Dermis microvascular lymphatic vessel endothelial cell (primary cell): Measurements from ENCODE around the gene COLEC11. TPM values are rescaled to one million over a fixed set of nuclear protein-coding genes. Genes with fewer than 3 reads are reported as not detected.
"Not testable (repeated sequence)": the region's sequence is repeated elsewhere in the genome, so short reads cannot be mapped to it uniquely, and the experiment has no call there.

Source experiments
- DNase-seq, 2 donors: peaks; one replicate each; pipeline versions ENCODE4 v3.0.0 to v3.0.0-alpha.2; 2010; ENCODE audit warnings: low read depth in 2 of 2
- total RNA-seq: library from RNA; depleted of rRNA; stranded (reverse); fragments of >200 nt; gene quantifications from 2 replicates; pipeline ENCODE4 v1.2.1, GENCODE V29; 2014

The COLEC11 gene
- total RNA-seq, 1 donor from 2014 or later, result 0.13 TPM

GRCh38 chr2:3604991-3605961 lies 10.4 kb downstream of the COLEC11 start:
- peak in 1 of 2 donors; percentile 29 for DNase-seq

- DNase-seq, result no peak
Measured at GRCh38 chr2:3606028-3606369, 11.1 kb downstream of the COLEC11 start.

GRCh38 chr2:3606370-3607201 lies 11.7 kb downstream of the COLEC11 start:
- no peak for DNase-seq

GRCh38 chr2:3608373-3609278 lies 13.7 kb downstream of the COLEC11 start:
- DNase-seq, result no peak

GRCh38 chr2:3609279-3609673 lies 14.4 kb downstream of the COLEC11 start:
- DNase-seq, result not testable (repeated sequence)

GRCh38 chr2:3610415-3610814 lies 15.5 kb downstream of the COLEC11 start:
- DNase-seq, result no peak

GRCh38 chr2:3610881-3611505 lies 16.1 kb downstream of the COLEC11 start:
- no peak for DNase-seq

- no peak for DNase-seq
Measured at GRCh38 chr2:3611589-3611988, 16.7 kb downstream of the COLEC11 start.

- DNase-seq, result no peak
Measured at GRCh38 chr2:3612639-3613523, 18.0 kb downstream of the COLEC11 start.

GRCh38 chr2:3613524-3613905 lies 18.6 kb downstream of the COLEC11 start:
- no peak for DNase-seq

GRCh38 chr2:3614743-3615142 lies 19.8 kb downstream of the COLEC11 start:
- not testable (repeated sequence) for DNase-seq

GRCh38 chr2:3615541-3616200 lies 20.8 kb downstream of the COLEC11 start:
- not testable (repeated sequence) for DNase-seq

GRCh38 chr2:3616435-3617197 lies 21.7 kb downstream of the COLEC11 start:
- DNase-seq, result not testable (repeated sequence)

- no peak for DNase-seq
Measured at GRCh38 chr2:3617198-3617890, 22.4 kb downstream of the COLEC11 start.

- DNase-seq, result no peak
Measured at GRCh38 chr2:3618367-3618766, 23.5 kb downstream of the COLEC11 start.

- DNase-seq, result no peak
Measured at GRCh38 chr2:3619033-3619432, 24.1 kb downstream of the COLEC11 start.

GRCh38 chr2:3619661-3620060 lies 24.7 kb downstream of the COLEC11 start:
- not testable (repeated sequence) for DNase-seq

GRCh38 chr2:3620834-3621233 lies 25.9 kb downstream of the COLEC11 start:
- DNase-seq, result no peak
